Pulmonary artery endothelial cell (primary cell): ENCODE measurements around the gene PDZRN4. TPM values are rescaled to one million over a fixed set of nuclear protein-coding genes. Genes with fewer than 3 reads are reported as not detected.
"Not testable (repeated sequence)": the region's sequence is repeated elsewhere in the genome, so short reads cannot be mapped to it uniquely, and the experiment has no call there.

ENCODE experiments used
- DNase-seq: peaks from one replicate; pipeline ENCODE4 v3.0.0-alpha.2; 2011; ENCODE audit warnings: low read depth, low spot score
- total RNA-seq: library from RNA; depleted of rRNA; stranded (reverse); fragments of >200 nt; gene quantifications from 2 replicates; pipeline ENCODE4 v1.2.3, GENCODE V29; 2014

PDZRN4 gene
- total RNA-seq, 1 donor from 2014 or later = not detected

DNA sequence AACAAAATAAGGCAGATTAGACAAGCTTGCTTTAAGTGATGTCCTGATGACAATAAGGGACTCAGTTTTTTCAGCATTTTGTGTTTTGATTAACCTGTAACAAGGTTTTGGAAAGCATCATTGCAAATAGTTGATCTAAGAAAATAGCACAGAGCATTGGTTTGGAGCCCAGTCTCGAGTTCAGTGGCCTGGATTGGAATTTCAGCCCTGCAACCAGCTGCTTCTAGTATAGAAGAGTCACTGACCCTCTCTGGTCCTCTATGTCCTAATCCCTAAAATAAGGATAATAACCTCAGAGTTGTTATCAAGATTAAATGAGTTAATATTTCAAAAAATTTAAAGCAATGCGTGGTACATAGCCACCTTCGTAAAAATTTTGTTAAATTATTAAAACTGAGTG, 25.5 kb downstream of the PDZRN4 start:
- DNase-seq = no peak

DNA sequence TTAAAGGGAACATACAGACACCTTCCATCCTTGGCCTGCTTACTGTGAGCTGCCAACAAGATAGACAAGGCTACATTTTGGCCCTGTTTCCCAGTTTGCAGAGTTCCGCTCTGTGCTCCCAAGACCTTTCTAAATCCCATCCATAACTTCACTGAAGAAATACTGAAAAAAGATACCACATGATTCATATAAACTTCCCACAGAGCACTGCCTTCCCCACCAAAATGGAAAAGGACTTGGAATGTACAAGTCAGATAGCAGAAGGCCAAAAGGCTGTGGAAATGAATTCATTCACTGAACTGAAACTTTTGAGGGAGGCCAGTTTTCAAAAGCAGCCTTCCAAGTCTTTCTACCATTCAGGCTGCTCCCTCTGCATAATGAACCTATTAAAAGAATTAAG, 29.6 kb downstream of the PDZRN4 start:
- DNase-seq = no peak

DNA sequence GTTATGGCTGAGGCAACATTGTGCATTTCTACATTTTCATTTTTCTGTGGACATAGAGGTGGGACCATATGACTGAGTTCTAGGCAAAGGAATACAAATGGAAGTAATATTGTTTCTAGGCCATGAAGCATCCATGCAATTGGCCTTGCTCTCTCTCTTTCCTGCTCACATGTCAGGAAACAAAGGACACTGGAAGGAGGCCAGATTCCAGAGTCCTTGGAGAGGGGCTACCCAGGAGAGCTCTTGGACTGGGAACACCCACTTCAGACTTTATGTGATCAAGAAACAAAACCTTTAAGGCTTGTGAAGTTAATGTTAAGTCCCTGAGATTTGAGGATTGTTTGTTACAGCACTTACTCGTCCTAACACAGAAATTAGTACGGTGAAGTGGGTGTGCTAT, 32.8 kb downstream of the PDZRN4 start:
- no peak for DNase-seq

DNA sequence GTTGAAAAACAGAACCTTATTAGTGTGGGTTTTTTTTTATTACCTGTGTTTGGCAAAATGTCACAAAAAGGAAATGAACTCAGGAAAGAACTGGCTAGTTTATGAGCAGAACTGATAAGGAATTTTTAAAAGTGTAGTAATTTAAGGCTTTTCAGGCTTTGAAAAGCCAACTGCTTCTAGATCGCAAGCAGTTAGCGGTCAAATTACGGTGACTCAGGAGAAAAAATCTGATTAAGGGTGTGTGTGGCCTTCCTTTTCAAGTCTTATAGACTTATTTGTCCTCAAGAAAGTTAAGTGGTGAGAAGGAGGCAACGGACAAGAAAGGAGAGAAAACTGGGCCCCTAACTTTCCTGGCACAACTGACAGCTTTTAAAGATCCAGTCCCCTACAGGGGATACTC, 33.4 kb downstream of the PDZRN4 start:
- DNase-seq = no peak

DNA sequence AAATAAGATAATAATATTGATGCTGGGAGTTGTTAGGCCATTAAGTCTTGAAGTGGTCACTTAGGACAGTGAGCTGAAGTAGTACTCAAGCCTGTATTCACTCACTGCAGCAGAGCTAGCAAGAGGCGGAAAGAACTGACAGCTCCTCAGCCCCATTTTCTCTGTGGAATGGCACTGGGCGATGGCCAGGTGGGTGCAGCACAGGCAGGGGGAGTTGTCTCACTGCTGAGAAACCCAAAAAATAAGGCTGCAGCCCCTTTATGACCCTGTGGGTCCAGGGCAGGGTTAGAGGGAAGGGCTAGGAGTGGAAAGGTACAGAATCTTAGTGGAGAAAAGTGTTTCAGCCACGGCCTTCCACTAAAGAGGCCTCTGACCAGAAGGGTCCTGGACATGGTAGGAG, 35.5 kb downstream of the PDZRN4 start:
- DNase-seq = no peak

DNA sequence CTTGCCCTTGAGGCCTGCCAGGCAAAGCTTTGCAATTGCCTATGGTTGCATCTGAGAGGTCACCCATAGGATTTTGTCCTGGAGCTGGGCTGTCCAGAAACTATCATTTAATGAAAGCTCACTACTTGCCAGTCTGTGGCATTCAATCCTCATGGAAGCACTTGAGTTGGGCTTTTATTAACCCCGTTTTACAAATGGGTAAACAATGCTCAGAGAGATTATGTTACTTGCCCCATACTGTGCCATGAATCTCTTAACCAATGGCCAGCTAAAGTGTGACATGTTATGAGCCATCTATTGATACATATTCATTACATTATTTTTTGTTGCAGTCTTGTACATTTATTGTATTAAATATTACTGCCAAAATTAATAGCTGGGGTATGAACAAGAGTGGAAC, 35.9 kb downstream of the PDZRN4 start:
- no peak for DNase-seq

DNA sequence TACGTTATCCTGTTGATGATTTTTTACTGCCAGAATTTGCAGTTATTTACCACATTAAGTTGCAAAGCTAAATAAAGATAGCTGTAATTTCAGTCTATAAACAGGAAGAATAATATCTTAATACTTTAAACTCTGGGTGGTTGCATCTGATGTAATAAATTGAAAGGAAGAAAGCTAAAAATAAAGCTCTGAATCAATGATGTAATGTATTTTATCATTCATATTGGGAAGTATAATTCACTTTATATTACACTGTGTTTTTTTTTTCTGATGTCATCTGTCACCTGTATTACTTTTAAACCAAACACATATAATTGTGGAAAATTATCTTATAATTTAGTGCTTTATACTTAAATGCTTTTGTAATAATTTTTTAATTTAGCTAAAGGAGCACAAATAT, 37.1 kb downstream of the PDZRN4 start:
- no peak for DNase-seq

DNA sequence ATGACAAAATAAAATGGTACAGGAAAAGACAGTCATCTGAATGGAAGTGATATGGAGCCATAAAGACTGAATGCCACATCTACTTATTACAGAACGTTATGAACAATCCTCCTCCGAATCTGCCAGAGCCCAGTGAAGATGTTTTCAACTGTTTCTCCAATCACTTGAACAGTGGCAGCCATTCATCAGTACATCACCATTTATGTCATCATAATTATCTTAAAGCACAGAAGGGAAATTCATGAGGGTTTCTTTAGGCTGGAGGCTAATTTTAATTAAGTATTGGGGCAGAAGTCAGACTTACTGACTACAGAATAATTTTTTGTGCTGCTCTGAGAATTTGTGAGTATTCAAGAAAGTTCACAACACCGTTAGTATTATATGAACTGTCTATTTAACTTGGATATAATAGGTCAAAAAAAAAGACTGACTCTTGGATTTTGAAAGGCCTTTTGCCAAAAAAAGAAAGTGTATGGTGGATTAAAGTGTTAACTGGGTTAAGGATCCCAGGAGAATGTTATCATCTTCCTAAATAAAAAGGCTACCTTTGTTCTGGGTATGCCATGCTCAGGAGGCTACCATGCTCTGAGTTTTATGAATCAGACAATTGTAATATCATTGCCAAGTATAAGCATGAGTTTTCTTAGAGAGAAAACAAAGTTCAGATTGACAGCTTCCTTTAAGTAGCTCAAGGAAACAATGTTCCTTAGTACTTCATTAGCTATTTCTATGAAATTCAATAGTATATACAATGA, 40.1 kb downstream of the PDZRN4 start:
- no peak for DNase-seq

DNA sequence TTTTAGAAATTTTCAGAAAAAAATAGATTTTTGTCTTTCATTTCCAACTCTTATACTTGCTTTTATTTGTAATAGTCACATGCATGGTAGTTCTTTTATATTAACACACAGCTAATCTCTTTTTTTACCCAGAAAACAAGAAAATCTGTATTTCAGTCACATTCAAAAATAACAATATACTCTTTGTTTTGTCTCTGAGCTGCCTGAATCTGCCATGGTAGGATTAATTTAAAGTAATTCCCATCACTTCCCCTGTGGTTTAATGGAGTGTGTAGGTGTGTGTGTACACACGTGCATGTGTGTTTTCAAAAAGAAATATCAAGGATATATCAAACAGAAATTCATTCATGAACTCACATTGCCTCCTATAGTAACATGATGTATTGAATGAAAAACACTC, 42.6 kb downstream of the PDZRN4 start:
- no peak for DNase-seq

DNA sequence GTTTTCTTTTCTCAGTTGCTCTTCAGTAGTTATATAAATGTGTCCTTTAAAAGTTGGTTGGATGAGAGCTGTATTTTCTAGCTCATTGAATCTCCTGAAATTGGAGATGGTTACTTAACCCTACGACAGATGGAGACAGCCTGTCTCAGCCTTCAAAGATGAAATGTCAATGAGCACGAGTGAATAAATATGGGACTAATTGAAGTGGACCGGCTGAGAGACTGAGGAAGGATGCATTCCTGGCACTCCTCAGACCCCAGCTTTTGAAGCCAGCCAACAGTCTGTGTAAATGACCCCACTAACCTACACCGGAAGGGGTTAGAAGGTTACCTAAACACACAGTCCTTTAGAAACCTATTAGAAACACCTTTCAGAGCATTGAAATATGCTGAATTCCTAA, 46.6 kb downstream of the PDZRN4 start:
- DNase-seq = no peak

DNA sequence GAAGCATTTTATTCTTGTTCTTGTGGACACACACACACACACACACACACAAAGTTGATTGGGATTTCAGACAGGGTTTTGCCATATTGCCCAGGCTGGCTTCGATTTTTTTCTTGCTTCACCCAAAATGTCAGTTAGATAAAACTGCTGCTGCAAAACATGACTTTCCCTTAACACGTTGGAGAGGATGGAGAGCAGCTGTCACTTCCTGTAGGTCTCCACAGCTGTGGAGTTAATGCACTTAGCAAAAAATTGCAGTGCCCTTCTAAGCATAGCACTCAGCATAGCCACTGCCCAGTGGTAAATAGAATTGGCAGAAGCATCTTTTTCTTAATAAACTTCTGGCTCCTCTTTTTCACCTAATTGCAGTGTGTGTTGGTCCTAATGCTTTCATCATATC, 54.5 kb downstream of the PDZRN4 start:
- DNase-seq = no peak

DNA sequence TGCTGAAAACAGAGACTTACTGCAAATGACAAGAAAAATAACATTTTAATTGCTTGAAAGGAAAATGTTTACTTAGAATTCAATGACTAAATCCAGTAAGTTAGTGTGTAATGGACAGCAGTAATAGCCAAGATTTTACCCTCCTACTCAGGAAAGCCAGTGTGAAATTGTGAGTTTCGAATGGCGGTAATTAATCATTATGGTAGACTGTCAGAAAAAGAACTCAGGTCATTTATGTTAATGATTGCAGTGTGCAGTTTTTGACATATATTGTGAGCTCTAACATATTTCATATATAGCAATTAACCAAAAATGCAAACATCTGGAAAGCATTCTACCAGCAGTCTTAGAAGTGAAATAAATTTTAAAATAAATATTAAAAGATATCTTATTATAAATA, 60.3 kb downstream of the PDZRN4 start:
- DNase-seq = no peak

DNA sequence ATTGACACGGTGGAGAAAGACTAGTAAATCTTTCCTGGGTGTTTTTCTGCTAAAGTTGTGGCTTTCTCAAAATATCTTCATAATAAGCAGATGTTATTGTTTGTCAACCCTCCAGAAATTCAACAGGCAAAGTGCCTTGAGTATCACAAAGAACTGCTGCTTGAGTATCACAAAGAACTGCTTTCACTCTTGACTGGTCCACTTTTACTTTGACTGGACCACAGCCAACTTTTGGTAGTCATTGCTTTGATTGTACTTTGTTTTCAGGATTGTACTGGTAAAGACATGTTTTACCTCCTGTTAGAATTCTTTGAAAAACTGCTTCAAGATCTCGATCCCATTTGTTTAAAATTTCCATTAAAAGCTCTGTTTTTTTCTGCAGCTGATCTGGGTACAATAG, 62.6 kb downstream of the PDZRN4 start:
- DNase-seq = no peak

DNA sequence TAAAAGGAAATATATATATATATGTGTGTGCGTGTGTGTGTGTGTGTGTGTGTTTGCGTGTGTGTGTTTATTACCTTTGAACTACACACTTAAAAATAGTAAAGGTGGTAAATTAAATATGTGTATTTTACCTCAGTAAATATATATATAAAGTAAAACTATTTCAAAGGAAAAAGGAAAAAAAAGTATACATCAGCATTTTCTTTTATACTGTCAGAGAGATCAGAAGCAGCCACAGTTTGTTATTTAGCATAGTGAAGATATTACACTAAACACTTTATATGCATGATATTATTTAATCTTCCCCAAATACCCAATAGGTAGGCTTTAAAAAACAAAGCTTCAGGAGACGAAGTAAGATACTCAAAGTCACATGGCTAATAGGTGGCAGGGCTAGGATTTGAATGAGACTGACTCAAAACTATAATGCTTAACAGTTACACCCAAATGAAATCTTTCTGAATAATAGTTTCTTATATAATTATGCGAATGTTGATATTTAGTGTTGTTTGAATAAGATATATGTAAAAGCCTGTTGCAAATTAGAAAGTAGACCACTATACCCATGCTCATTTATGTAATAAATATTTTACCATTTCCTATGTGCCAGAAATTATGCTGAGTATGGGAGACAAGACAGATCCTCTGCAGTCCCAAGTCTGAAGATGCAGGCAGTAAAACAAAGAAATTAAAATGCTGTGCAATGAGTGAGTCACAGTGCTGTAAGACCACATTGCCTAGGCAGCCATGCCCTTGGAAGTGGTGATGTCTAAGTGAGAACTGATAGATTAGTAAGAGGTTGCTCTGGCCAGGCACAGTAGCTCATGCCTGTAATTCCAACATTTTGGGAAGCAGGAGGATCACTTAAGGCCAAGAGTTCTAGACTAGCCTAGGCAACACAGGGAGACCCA, 66.1 kb downstream of the PDZRN4 start:
- no peak for DNase-seq

DNA sequence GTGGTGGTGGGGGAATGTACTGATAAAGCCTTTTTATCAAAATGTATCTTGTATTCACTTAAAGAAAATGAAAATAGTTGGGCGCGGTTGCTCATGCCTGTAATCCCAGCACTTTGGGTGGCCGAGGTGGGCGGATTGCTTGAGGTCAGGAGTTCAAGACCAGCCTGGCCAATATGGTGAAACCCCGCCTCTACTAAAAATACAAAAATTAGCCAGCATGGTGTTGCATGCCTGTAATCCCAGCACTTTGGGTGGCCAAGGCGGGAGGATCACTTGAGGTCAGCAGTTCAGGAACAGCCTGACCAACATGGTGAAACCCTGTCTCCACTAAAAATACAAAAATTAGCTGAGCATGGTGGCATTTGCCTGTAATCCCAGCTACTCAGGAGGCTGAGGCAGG, 75.1 kb downstream of the PDZRN4 start:
- DNase-seq = not testable (repeated sequence)

DNA sequence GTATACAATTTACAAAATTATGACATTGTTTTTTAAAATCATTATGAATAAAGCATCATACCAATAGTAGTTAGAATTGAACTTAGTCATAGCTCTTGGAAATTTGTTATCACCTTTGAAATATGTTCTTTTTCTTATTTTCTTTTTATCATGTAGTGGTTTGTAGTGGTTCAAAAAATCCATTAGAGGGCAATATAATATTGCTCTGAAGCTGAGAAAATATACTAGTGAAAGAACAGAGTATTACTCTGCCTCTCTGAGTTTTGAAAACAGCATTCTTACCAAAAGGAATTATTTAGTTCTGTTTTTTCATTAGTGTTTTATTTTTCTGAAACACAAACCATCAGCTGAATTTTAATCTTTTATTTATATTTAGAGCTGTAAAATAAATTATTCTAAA, 76.2 kb downstream of the PDZRN4 start:
- no peak for DNase-seq

DNA sequence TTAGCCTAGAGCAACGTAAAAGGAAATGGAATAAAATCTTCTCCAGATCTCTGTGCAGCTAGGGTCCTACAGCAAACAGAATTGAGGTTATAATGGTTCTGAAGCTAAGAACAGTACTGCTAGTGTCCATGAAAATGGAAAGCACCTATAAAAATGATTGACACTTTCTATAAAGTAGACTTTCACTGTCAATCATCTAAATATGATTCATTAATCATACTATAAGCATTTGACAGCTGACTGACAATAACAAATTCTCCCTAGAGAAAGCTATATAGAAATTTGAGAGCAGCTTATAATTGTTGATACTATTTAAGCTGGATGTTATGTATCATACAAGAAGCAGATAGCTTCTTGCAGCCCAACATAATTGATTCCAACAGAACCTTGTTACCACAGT, 80.9 kb downstream of the PDZRN4 start:
- no peak for DNase-seq

DNA sequence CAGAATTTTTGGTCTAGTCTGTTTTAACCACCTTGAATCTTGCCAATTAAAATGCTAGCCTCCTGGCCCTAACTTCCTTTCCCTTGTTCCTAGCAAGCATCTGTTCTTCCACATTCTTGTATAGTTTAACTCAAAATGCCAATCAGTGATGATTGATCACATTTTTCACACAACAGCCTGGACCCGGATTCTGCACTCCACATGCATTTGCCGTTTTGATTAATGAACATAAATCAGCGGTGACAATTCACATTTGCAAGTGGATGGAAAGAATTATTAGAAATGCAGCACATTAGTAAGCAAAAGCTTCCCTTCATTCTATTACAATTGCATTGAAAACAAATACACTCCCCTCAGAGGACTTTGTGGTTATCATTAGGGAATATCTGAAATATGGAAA, 83.4 kb downstream of the PDZRN4 start:
- DNase-seq = no peak

DNA sequence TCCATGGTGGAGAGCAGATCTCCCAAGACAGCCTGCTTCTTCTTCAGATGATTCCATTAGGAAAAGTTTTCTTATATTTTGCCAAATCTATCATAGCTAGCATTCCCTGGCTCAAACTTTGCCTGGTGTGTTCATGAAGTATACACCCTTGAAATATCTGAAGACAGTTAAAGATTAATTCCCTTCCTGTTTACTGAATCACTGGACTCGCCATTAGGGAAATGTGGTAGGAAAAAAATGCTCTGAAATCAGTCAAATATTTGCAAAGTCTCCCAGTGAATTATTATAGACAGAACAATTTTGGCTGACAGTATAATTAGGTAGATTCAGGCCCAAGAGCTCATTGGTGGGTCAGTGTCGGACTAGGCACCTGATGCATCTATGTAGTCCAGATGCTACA, 86.5 kb downstream of the PDZRN4 start:
- no peak for DNase-seq

DNA sequence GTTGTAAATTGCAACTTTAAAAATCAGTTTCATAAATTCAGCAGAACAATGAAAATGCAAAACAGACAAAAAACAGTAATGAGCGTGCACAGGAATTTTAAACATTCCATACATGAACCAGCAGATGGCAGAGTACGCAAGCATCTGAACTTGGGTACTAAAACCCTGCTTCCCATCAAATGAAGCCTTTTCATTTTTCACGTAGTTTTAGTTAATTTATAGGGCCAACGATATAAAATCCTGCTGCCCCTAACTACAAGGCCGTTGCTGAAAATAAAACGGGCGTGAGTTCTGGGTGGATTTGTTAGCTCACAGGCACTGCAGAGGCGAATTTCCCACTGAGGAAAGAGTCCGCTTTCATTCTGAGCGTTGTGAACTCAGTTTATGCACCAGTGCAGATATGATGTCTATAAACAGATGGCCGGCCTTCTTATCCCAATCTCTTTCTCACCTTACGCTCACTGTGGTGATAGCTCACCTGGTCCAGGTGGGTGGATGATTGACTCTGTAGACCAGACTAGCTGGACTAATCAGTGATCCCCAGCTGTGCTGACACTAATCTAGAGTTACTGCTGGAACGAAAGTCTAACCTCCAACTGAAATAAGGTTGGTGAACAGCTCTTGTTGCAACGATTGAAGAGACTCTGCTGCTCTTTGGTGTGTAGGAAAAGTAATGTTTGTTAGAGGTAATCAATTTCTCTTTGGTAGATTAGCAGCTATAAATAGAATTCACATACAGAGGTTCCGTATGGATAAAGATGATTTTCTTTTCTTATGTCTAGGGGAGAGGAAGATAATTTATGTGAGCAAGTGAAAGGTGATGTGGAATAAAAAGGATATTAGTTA, 89.2 kb downstream of the PDZRN4 start:
- DNase-seq = peak; percentile 4

DNA sequence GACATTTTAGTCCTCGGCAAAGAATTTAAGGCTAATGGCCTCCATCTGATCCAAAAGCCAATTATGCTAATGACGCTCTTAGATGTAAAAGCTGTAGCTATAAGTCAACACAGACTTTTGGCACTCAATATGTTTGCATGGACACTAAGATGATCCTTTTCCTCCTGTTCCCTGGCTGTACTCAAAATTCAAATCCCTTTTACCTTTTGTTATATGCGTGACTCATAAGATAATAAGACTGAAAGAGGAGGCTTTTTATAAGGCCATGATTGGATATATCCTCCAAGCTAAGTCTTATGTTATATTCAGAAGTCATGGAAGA, 89.8 kb downstream of the PDZRN4 start:
- no peak for DNase-seq
